CD4-positive, alpha-beta T cell treated with Interleukin-6 at 100 ng/mL for 8 hours (primary cell): Measurements from ENCODE around the gene FBXO17.
A peak's percentile ranks its signal among the peaks of the same experiment; 100 is the strongest.

Experiments used
- DNase-seq: peaks from one replicate; pipeline ENCODE4 v3.0.0-alpha.2; 2020; ENCODE audit warnings: mixed read lengths, low spot score

FBXO17 gene

DNA sequence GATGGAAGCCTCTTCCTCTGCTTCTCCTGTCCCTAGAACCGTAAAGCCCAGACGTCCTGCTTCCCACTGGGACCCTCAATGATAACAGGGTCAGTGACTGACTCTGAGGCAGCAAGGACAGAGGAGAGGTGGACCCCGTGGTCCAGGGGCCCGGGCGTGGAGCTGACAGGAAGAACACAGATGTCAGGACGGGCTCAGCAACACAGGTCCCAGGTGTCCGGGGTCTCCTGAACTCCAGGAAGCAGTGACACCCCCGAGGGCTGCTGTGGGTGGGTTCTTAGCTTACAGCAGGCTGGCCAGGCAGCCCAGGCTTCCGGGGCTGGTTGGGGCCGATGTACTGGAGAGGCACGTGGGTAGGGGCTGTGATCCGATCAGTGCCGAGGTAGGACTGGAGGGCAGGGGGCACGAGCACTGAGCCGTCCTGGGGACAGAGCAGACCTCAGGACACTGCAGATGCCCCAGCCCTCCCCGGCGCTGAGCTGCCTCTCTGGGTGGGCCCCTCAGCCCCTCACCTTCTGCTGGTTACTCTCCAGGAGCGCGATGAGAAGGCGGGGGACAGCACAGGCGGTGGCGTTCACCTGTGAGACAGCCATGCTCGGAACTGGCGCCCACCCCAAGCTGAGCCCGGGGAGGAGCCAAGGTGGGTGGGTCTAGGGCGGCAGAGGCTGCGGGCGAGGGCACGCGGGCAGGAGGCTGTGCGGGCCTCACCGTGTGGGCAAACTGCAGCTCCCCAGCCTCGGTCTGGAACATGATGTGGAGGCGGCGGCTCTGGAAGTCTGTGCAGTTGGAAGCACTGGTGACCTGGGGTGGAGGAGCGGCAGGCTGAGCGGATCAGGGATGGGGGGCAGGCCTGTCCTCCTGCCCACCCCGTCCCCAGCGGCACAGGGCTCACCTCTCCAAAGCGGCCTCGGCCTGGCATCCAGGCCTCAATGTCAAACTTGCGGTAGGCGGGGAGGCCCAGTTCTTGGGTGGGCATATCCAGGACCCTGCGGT, 59.9 kb downstream of the FBXO17 start:
- no peak for DNase-seq

DNA sequence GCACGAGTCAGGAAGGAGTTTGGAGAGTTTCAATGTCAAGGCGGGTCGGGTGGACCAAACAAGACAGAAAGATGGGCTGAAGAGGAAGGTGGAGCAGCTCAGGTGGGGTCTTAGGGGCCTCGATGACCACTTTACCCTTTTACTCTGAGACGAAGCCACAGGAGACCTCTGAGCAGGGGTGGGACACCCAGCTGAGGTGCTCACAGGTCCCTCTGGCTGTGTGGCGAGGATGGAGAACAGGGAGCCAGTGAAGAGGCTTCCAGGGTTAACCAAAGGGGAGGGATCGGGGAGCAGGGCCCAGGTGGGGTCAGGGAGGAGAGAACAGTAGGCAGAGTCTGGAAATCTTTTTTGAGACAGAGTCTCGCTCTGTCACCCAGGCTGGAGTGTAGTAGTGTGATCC, 61.6 kb downstream of the FBXO17 start:
- DNase-seq: no peak

DNA sequence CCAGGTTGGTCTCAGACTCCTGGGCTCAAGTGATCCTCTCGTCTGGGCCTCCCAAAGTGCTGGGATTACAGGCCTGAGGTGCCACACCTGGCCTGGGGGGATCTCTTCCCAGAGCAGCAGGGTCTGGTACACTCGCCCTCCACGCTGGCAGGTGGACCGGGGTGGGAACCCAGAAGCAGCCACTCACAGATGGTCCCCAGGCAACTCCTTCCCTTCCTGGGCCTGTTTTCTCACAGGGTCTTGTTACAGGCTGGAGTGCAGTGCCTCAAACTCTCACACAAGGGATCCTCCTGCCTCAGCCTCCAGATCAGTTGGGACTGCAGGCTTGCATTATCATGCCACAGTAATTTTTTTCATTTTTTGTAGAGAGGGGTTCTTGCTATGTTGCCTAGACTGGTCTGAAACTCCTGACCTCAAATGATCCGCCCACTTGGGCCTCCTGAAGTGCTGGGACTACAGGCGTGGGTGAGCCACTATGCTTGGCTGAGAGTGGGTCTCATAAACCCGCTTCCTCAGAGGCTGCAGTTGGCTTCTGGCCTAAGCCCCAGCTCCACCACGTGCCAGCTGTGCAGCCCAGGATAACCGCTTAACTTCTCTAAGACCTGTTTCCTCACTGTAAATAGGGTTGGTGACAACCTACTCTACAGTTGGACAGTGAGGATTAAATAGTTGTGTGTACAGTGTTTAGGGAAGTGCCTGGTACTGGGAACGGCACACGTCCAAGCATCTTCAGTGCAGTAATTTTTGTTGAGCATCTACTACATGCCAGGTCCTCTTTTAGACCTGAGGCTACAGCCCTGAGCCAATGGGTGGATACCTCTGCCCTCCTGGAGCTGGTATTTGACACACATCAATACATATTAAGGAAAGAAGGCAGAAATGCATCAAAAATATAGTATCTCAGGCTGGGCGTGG, 62.7 kb downstream of the FBXO17 start:
- no peak for DNase-seq

DNA sequence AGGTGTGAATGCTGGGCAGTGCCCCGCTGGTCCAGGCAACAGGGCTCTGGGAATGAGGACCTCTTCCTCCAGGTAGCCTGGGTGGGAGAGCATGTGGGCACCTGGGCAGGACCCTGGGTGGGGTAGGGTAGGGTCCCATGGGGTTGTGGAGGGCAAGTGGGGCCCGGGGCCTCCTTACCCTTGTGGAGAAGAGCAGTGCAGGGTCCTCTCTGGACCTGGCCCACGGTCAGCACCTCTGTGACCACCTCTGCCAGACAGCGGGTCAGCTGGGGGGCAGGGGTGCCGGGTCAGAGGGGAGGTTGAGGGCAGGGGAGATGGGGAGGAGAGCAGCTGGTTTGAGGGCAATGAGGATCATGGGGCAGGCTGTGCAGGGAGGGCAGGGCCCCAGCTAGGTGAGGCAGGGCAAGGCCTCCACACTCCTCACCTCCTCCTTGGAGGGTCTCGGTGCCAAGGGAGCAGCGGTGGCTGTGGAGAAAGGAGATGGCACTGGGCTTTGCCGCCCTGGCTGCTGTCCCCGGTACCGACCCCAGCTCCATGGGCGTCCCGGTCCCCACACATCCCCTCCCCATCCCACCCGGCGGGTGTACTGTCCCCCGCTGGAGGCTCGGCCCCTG, 64.0 kb downstream of the FBXO17 start:
- DNase-seq: no peak

DNA sequence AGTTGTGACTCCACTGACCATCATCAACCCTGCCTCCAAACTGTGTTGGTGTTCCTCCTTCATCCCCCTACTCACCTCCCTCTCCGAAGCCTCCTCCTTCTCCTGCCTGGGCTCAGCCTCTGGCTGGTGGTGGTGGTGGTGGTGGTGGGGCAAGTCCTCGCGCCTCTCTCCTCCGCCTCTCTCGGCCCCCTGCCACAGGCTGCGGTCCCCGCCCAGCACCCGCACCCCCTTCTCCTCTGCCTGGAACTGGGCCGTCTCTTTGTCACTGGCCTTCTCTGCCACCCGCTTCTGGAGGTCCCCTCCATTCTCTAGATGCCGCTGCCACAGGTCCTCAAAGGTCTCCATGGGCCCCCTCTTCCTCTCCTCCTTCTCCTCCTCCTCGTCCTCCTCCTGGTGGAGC, 65.1 kb downstream of the FBXO17 start:
- no peak for DNase-seq

DNA sequence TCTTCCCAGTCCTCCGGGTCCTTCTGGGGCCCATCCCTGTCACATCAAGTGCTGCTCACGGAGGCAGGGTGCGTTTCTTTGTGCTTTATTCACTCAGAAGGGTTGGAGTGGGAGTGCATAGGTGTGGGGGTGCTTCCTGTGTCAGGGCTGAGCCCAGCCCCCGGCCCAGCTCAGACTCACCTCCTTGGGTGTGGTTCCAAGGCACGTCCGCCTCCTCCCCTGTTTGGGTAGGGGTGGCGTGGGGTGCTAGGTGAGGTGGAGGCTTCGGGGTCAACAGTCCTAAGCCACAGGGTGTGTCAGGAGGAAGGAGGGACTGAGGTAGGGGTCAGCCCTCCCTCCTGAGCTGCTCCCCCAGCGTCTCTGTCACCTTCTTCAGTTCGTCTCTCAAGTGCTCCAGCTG, 66.6 kb downstream of the FBXO17 start:
- no peak for DNase-seq

DNA sequence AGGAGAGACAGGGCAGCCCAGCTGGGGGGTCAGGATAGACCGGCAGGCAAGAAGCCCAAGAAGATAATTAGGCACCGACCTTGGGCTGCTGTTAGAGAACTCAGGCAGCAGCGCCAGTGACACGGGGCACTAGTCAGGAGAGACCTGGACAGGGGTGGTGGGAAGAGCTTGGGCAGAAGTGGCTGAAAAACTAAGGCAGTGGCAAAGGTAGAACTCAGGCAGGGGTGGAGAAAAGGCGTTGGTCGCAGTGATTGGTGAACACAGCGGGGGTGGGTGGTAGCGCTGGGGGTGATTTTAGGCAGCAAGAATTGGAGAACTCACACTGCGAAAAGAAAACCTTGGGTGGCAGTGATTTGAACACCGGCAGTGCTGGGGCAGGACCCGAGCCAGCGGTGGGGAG, 67.9 kb downstream of the FBXO17 start:
- DNase-seq: no peak

DNA sequence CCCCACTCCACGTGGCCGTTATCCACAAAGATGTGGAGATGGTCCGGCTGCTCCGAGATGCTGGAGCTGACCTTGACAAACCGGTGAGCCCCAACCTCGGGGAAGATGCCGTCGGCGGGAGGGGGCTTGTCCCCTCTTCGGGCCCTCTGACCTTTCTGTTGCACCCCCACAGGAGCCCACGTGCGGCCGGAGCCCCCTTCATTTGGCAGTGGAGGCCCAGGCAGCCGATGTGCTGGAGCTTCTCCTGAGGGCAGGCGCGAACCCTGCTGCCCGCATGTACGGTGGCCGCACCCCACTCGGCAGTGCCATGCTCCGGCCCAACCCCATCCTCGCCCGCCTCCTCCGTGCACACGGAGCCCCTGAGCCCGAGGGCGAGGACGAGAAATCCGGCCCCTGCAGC, 68.3 kb downstream of the FBXO17 start:
- DNase-seq: no peak

DNA sequence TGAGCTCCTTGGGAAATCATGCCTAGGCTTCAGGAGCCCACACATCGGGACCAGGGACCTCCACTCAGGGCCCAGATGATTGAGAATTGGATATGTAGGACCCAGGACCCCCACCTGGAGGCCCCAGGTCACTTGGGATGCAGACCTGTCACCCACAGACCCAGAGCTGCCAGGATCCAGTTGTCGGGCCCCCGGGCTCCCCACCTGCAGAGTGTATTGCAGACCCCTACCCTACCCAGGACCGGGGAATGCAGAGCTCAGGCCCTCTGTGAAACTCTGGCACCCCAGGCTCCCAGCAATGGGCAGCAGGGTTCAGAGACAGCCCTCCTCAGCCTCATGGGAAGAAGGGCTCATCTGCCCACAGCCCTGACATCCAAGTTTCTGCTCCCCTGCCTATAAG, 69.9 kb downstream of the FBXO17 start:
- DNase-seq: no peak

DNA sequence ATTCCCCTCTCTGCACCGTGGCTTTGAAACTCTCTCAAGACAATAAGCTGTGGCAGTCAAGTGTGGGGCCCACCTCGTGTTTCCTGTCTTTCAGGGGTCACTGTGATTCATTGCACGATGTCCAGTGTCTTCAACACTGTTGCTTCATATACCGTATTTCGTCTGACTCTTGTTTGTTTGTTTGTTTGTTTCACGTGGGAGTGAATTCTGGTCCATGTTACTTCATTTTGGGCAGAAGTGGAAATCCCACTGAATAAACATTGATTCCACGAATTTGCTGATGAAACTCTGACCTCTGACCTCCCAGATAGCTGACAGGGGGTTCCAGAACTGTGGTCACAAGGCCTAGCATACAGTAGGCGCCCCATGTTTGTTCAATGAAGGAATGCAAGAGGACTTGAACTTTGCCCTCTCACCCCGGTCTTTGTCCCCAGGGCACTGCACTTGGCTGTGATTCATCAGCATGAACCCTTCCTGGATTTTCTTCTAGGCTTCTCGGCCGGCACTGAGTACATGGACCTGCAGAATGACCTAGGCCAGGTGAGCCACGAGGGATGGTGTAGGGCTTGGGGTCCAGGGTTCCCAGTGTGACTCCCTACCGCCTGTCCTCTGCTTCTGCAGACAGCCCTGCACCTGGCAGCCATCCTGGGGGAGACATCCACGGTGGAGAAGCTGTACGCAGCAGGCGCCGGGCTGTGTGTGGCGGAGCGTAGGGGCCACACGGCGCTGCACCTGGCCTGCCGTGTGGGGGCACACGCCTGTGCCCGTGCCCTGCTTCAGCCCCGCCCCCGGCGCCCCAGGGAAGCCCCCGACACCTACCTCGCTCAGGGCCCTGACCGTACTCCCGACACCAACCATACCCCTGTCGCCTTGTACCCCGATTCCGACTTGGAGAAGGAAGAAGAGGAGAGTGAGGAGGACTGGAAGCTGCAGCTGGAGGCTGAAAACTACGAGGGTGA, 70.7 kb downstream of the FBXO17 start:
- no peak for DNase-seq

DNA sequence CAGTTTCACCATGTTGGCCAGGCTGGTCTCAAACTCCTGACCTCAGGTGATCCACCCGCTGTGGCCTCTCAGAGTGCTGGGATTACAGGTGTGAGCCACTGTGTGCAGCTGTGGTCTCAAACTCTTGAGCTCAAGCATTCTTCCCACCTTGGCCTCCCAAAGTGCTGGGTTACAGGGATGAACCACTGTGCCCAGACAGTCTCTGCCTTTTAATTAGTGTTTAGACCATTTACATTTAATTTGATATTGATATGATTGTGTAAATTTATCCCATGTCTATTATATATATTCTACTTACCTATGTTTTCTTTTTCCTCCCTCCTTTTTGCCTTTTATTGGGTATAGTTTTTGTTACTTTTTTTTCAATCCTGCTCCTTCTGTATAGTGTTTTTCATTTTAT, 73.9 kb downstream of the FBXO17 start:
- DNase-seq: no peak

DNA sequence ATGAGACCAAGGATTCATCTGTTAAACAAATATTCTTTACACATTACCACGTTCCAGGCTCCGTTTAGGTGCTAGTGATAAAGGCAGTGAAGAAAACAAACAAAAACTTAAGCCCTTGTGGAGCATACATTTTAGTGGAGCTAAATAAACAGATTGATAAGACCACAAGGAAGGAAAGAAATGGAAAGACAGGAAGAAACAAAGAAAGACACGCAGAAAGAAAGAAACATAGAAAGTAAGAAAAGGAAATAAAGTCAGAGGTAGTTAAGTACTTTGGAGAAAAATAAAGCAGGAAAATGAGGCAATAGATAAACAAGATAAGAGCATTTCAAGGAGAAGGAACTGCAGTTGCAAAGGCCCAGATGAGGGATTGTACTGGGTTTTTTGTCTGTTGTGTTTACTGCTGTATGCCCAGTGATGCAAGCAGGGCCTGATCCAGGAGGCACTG, 74.8 kb downstream of the FBXO17 start:
- DNase-seq: no peak

DNA sequence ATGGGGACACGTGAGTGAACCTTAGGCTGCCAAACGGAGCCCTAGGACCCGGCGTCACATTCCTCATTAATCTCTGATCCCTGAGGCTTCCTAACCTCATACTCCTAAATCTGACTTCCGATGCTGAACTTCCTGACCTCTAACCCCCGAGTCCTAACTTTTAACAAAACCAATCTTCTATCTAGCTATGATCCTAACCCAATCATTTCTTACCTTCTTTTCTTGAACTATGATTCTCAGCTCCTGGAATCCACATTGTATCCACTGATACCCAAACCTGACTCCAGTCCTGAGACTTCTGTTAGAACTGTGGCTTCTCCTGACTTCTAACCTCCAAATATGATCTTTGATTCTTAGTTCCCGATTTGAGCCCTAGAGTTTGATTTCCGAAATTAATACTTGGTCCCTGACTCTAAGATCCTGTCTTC, 75.3 kb downstream of the FBXO17 start:
- no peak for DNase-seq

DNA sequence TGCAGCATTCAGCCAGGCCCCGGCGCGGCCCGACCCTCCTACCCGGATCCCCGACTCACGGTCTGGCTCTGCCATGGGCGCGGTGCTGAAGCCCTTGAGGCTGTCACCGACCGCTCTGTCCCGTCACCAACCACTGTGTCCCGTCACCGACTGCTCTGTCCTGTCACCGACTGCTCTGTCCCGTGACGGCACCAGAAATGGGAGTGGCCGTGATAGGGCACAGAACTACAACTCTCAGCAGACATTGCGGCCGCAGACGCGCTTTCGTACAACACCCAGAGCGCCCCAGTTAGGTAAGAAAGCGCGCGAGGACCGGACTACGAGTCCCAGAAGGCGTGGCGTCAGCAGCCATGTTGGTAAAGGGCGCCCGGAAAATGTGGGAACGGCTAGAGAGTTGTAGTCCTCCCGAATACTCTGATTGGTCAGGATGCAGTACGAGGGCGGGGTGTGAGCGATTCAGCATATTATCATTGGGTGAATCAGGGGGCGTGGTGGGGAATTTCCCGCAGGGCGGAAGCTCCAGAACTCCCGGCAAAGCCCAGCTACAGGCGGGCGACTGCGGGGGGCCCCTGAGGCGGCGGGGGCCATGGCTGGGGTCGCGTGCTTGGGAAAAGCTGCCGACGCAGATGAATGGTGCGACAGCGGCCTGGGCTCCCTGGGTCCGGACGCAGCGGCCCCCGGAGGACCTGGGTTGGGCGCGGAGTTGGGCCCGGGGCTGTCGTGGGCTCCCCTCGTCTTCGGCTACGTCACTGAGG, 75.9 kb downstream of the FBXO17 start, which contains the start of the genes NFKBIB and SIRT2:
Gene NFKBIB (plus strand): TSS at position 523 of the 755 bp plus-strand sequence. CDS start 64 bp downstream, at position 587.
Gene SIRT2 (minus strand): TSS at position 172 of the 755 bp plus-strand sequence. CDS start 97 bp downstream, at position 75.
- DNase-seq: peak; percentile 100

DNA sequence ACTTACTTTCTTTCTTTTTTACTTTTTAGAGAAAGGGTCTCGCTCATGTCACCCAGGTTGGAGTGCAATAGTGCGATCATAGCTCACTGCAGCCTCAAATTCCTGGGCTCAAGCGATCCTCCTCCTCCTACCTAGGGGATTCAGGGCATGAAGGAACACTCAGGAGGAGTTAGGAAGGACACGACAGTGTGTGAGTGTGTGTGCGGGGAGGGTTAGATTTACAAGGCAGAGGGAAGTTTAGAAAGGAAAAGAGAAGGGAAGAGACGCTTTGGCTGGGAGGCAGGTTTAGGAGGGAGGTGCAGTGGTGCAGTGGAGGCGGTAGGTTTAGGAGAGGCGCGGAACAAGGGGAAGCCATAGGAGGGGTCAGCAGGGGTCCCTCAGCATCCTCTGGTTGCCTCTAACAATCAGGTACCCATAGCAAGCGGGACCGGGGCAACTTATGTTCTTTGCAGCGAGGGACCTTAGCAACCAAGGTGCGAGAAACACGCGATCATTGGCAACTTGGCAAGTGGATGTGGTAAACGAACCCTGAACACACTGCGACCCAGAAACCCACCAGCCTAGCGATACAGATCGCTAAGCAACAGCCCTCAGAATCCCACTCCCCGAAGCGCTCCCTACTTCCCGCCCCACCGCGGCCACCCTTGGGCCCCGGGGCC, 76.6 kb downstream of the FBXO17 start:
- DNase-seq: peak; percentile 22

DNA sequence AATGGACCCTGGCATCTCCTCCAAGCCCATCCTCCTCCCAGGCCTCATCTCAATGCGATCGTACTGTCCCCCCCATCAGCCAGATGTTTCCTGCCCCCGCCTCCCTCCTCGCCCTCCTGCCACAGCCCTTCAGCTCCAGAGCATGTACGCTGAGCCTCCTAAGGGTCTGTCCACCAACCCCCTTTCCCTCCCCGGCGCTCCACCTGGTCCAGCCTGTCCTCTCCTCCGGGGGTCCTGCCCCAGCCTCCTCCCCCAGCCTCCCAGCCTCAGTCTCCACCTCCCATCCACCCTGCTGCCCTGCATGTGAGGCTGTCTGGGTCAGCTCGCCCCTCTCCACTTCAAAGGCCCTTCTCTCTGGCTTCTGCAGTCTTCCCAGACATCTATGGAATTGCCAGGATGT, 80.6 kb downstream of the FBXO17 start:
- DNase-seq: no peak

DNA sequence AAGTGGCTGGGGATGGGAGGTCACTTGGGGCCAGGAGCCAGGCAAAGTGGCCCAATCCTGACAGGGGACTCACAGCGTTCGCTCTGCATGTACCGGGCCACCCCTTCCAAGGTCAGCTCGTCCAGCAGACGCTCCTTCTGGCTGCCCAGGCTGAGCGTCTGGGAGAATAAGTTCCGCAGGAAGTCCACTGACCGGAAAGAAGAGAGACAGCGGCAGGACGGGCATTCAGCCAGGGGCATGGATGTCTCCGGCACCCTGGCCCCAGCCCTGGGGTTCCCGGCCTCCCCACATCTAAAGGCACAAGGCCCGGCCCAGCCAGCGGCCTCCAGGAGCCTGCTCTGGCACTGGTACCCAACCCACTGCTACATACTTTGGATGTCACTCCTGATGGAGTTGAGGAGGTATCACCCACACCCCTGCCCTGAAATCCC, 82.2 kb downstream of the FBXO17 start:
- DNase-seq: no peak

DNA sequence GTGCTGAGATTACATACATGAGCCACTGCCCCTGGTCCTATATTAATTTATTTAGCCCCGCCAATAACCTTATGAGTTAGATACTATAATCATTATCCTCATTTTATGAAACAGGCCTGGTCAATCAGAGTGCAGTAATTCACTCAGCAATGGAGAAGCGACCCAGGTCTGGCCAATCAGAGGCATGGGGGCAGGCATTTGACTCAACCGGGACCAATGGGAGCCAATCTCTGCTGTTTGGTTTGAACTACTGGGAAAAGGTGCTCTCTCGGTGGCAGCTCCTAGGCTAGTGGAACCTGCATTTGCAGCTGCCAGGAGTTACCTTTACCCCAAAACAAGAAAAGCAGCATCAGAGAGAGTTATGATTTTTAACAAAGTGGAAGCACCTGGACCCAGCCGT, 82.7 kb downstream of the FBXO17 start:
- no peak for DNase-seq

DNA sequence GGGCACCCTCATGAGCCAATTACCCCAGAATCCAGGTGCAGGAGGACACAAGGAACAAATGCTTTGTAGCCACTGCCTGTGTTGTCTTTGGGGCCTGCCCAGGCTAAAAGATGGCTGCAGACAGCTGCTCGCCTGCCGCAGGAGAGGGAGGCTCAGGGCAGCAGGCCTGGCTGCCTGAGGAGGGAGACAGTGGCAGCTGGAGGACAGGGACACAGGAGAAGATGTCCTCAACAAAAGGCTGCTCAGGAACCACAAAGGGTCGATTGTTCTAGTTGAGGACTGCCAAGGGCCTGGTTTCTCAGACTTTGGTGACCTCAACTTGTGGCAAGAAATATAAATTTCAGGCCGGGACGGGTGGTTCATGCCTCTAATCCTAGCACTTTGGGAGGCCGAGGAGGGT, 83.8 kb downstream of the FBXO17 start:
- DNase-seq: no peak
